ENCODE data around the gene MYO18B. TPM values are rescaled to one million over a fixed set of nuclear protein-coding genes. Genes with fewer than 3 reads are reported as not detected.

The MYO18B gene
- total RNA-seq, 6 experiments from 2014 or later: 0.04 to 0.56 (median 0.07) TPM; not detected in 1

DNA sequence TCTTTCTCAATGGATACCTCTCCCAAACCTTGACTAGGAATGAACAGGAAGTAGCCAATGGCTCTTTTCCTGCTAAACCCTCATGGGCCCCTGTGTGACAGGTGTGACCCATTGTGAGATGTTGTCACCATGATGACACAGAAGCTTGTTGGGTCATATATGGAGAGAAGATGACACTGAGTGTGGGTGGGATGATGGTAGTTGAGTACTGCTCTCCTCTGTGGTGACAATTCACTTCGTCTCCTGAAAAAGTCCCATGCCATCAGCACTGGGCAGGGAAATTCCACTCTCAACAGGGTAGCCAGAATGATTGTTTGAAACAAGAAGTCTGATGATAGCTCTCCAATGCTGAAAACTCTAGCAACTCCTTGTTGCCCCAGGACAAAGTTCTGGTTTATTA, 333.3 kb downstream of the MYO18B start:
- no peak for TF ChIP-seq CTCF (IDR thresholded peaks at IDR 0.05)
- no peak for TF ChIP-seq POLR2A (IDR thresholded peaks at IDR 0.05)
- Histone ChIP-seq H3K4me1 (no peaks in the 10 kb centered on the region), H3K27me3 (no peaks in the 10 kb centered on the region), H3K27ac (no peak overlapping the region), H3K36me3 (no peaks in the 10 kb centered on the region), H3K9me3 (no peaks in the 10 kb centered on the region), H3K4me3 (no peak overlapping the region)
- DNase-seq (no peak), ATAC-seq (no peak)
- 40% methylated on average over 1 of the region's 1 CpG for WGBS (ENCODE audit: insufficient coverage, low coverage, low lambda C conversion rate, missing lambda C conversion rate)
- intact Hi-C loops (cut with DNase I): no loop called here

GRCh38 chr22:26079009-26079408, 337.0 kb downstream of the MYO18B start:
- 57% methylated on average over 4 of the region's 4 CpGs for WGBS (ENCODE audit: insufficient coverage, low coverage, low lambda C conversion rate, missing lambda C conversion rate)
- no peak for ATAC-seq
- Histone ChIP-seq H3K27me3 (no peaks in the 10 kb centered on the region), H3K9me3 (no peaks in the 10 kb centered on the region), H3K36me3 (no peaks in the 10 kb centered on the region), H3K4me1 (no peaks in the 10 kb centered on the region), H3K4me3 (no peak overlapping the region), H3K27ac (no peak overlapping the region)
- TF ChIP-seq POLR2A (IDR thresholded peaks at IDR 0.05) (no peak), CTCF (IDR thresholded peaks at IDR 0.05) (no peak)
- intact Hi-C loops (cut with DNase I): no loop called here
- DNase-seq: no peak

Small RNAs within 50 kb of the gene (small RNA-seq; reads per million reads assigned to genes)
- gene RN7SKP169: 0 reads per million in 2 experiments
- gene RNA5SP494: 0 to 0.48 reads per million in 2 experiments
- gene Z98949.2: 0 reads per million in 2 experiments

Other genes with a start within 250 kb of the MYO18B start
- gene GRK3, start 177.5 kb upstream of the MYO18B start, total RNA-seq: 1 to 10 TPM; 1.1 to 4.9 (median 3.6) TPM

All from right lobe of liver (tissue), 6 donors.